SK-N-MC (cell line): ENCODE data around the gene CLEC14A.

Source experiments
- EZH2 ChIP-seq: fragments of 200-600 bp; sonication (generic); IDR thresholded peaks from one replicate; pipeline ENCODE4 v1.6.1; 2017; ENCODE audit warnings: antibody characterized with exemption
- FOXP2 ChIP-seq: optimal IDR thresholded peaks from 2 replicates; pipeline ENCODE3; 2011; ENCODE audit warnings: mild to moderate bottlenecking, moderate library complexity; ENCODE audit not compliant: insufficient read depth; ENCODE audit errors: extremely low read length, control extremely low read depth
- POLR2AphosphoS5 ChIP-seq: IDR thresholded peaks from 2 replicates; pipeline ENCODE4 v1.6.1; 2012; ENCODE audit warnings: mild to moderate bottlenecking, low read depth, low read length, borderline replicate concordance

GRCh38 chr14:38213001-38213400, 42.9 kb downstream of the CLEC14A start:
- TF ChIP-seq POLR2AphosphoS5 (no peak), EZH2 (no peak), FOXP2 (no peak)
